Activated CD8-positive, alpha-beta memory T cell treated with anti-CD3 and anti-CD28 coated beads for 1 hour (primary cell): Measurements from ENCODE around the gene TPRN.

Source experiments
- DNase-seq, 2 donors: peaks; one replicate each; pipeline ENCODE4 v3.0.0-alpha.2; 2020; ENCODE audit warnings: low read depth in 1 of 2; ENCODE audit errors: extremely low read depth in 1 of 2

The TPRN gene

GRCh38 chr9:137213160-137214060 is 12.9 kb upstream of the TPRN start:
- DNase-seq, result no peak

GRCh38 chr9:137212520-137212919 is 12.0 kb upstream of the TPRN start:
- no peak for DNase-seq

DNA sequence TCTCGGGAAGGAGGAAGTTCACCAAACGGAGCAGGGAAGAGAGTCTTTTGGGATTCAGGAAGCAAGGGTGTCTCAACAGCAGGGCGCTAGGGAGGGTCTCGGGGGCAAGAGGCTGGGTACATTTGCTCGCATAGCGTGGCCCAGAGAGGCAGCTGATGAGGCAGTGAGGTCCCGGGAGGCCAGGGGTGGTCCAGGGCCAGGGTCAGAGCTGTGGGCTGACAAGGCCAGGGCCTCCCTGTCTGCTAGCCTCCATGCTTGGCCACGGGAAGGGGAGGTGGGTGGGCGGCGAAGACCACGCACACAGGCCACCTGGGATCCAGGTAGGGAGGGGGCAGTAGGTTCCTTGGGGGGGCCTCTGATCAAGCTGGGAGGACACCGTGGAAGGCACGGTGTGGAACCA is 11.0 kb upstream of the TPRN start:
- no peak for DNase-seq

DNA sequence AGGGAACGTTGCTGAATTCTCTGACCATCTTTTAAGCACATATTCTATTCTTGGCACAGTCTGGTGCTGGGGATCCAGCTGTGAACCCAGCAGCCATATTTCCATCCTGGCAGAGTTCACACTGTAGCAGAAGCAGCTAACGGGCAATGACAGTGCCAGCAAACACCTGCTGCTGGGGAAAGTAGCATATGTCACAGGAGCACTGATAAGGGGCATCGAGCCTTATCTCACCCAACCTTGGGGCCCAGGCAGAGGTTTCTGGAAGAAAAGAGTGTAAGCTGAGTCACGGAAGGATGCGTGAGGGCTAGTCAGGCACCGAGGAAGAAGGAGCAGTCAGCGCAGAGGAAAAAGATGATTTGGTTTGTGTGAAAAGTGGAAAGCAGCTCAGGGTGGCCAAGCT is 6.1 kb upstream of the TPRN start:
- no peak for DNase-seq

GRCh38 chr9:137205126-137206069 is 4.9 kb upstream of the TPRN start, which contains the start of the genes NDOR1 and TMEM203:
Gene NDOR1, plus strand, starts transcription at chr9:137205700. Its CDS starts 78 bp downstream, at chr9:137205778.
Gene TMEM203, minus strand, starts transcription at chr9:137205648. Its CDS starts 234 bp downstream, at chr9:137205414.
- DNase-seq, result peak; percentile 82 to 95

DNA sequence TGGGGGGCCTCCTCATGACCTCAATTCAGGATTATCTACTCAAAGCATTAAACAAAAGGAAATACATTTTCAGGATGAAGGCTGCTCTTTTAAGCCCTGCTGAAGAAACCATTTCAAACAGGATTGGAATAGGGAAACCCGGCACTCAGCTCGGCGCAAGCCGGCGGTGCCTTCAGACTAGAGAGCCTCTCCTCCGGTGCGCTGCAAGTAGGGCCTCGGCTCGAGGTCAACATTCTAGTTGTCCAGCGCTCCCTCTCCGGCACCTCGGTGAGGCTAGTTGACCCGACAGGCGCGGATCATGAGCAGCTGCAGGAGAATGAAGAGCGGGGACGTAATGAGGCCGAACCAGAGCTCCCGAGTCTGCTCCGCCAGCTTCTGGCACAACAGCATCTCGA is 4.2 kb upstream of the TPRN start:
- no peak for DNase-seq

- DNase-seq, result no peak
Measured at GRCh38 chr9:137202966-137203365, 2.4 kb upstream of the TPRN start.

GRCh38 chr9:137201205-137201868 is 796 bp upstream of the TPRN start:
- DNase-seq, result no peak

- no peak for DNase-seq
Measured at GRCh38 chr9:137199411-137200121, 975 bp downstream of the TPRN start.

- no peak for DNase-seq
Measured at GRCh38 chr9:137198902-137199283, 1.6 kb downstream of the TPRN start.

- no peak for DNase-seq
Measured at GRCh38 chr9:137198051-137198901, 2.3 kb downstream of the TPRN start.

GRCh38 chr9:137195525-137196220 is 4.9 kb downstream of the TPRN start:
- DNase-seq, result no peak

GRCh38 chr9:137194909-137195308 is 5.6 kb downstream of the TPRN start:
- DNase-seq, result no peak

GRCh38 chr9:137194388-137194787 is 6.2 kb downstream of the TPRN start:
- DNase-seq, result no peak

- DNase-seq, result no peak
Measured at GRCh38 chr9:137193771-137194170, 6.8 kb downstream of the TPRN start.

GRCh38 chr9:137192859-137193258 is 7.7 kb downstream of the TPRN start:
- DNase-seq, result no peak

GRCh38 chr9:137192448-137192780 is 8.1 kb downstream of the TPRN start:
- DNase-seq, result no peak

DNA sequence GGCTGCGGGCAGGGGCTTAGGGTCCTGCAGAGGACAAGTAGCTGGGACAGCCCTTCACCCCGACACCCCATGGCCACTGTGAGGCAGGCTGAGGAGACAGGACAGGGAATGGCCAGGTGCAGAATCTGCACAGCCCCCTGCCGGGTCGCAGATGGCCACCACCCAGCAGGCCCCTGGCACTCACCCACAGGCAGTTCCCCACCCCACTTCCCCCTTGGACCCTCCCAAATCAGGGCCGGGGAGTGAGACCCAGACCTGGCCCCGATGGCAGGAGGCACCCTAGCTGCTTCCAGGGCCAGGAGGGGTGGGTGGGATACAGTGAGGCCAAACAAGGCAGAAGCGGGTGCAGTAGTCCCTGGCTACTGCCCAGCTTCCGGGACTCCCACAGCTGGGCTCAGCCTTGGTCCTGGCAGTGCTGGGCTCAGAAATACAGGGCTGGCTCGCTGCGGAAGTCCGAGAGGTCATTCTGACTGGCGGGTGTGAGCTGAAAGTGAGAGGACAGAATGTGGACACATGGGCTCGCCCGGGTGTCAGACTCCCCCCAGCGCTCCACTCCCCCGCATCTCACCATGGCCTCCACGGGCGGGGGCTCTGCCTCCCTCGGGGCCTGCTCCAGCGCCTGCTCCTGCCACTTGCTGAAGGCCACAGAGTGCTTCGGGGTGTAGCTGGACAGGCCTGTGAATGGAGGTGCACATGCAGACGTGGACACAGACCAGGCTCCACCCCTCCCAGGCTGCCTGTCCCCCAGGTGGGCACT is 8.7 kb downstream of the TPRN start:
- no peak for DNase-seq
